Neural cell (in vitro differentiated cells): ENCODE measurements around the gene ECE1. TPM values are rescaled to one million over a fixed set of nuclear protein-coding genes. Genes with fewer than 3 reads are reported as not detected.

Experiments used
- H2AFZ ChIP-seq: fragments of 200-600, 300-800 bp; sonication (generic), shearing (Covaris generic); 2 replicates; pipeline ENCODE4 v1.6.0; 2014; ENCODE audit warnings: low read depth, mild to moderate bottlenecking, antibody characterized with exemption, low read length, moderate library complexity
- H3F3A ChIP-seq: fragments of 200-600 bp; shearing (Covaris generic); 2 replicates; pipeline ENCODE4 v1.6.1; 2016; ENCODE audit warnings: mild to moderate bottlenecking, moderate library complexity, mixed read lengths, antibody characterized with exemption, low read length; ENCODE audit not compliant: insufficient read depth, poor library complexity, severe bottlenecking
- H3K27ac ChIP-seq: fragments of 200-600, 300-800 bp; sonication (generic), shearing (Covaris generic); 2 replicates; pipeline ENCODE4 v1.5.1; 2014; ENCODE audit warnings: mild to moderate bottlenecking, low read length, moderate library complexity
- H3K27me3 ChIP-seq: fragments of 300-800, 200-600 bp; sonication (generic), shearing (Covaris generic); 2 replicates; pipeline ENCODE4 v1.6.0; 2014; ENCODE audit warnings: mild to moderate bottlenecking, low read depth, low read length, moderate library complexity; ENCODE audit not compliant: insufficient read depth
- H3K36me3 ChIP-seq: fragments of 300-800, 200-600 bp; sonication (generic), shearing (Covaris generic); 2 replicates; pipeline ENCODE4 v1.5.1; 2014; ENCODE audit warnings: mild to moderate bottlenecking, antibody characterized with exemption, low read length, moderate library complexity; ENCODE audit not compliant: insufficient read depth
- H3K4me2 ChIP-seq: fragments of 300-800, 200-600 bp; sonication (generic), shearing (Covaris generic); 2 replicates; pipeline ENCODE4 v1.6.0; 2014; ENCODE audit warnings: mild to moderate bottlenecking, low read length
- H3K4me3 ChIP-seq: fragments of 300-800, 200-600 bp; sonication (generic), shearing (Covaris generic); 2 replicates; pipeline ENCODE4 v1.5.1; 2014; ENCODE audit warnings: mild to moderate bottlenecking, low read length, moderate library complexity
- H3K79me2 ChIP-seq: fragments of 200-600 bp; shearing (Covaris generic); replicated peaks from 2 replicates; pipeline ENCODE4 v1.6.0; 2014; ENCODE audit warnings: mild to moderate bottlenecking, low read length, moderate library complexity; ENCODE audit not compliant: insufficient read depth
- H3K9ac ChIP-seq: fragments of 300-800, 200-600 bp; sonication (generic), shearing (Covaris generic); 2 replicates; pipeline ENCODE4 v1.6.1; 2016; ENCODE audit warnings: mild to moderate bottlenecking, low read length, mixed read lengths
- H3K9me2 ChIP-seq: fragments of 200-600 bp; shearing (Covaris generic); 2 replicates; pipeline ENCODE4 v1.6.1; 2016; ENCODE audit warnings: mild to moderate bottlenecking, low read length, mixed read lengths; ENCODE audit not compliant: insufficient read depth
- H3K9me3 ChIP-seq: fragments of 200-600, 300-800 bp; sonication (generic), shearing (Covaris generic); 2 replicates; pipeline ENCODE4 v1.6.1; 2016; ENCODE audit warnings: mild to moderate bottlenecking, mixed run types, low read length, moderate library complexity, mixed read lengths
- H4K20me1 ChIP-seq: fragments of 200-600 bp; shearing (Covaris generic); 2 replicates; pipeline ENCODE4 v1.6.1; 2016; ENCODE audit warnings: mild to moderate bottlenecking, mixed run types; ENCODE audit not compliant: insufficient read depth
- CTCF ChIP-seq: fragments of 450-650 bp; IDR thresholded peaks from 2 replicates; pipeline ENCODE4 v1.5.1; 2014; ENCODE audit warnings: antibody characterized with exemption, mild to moderate bottlenecking, moderate library complexity; ENCODE audit not compliant: poor library complexity, severe bottlenecking
- EP300 ChIP-seq: fragments of 450-650 bp; conservative IDR thresholded peaks from 2 replicates; pipeline ENCODE4 v1.6.1; 2014; ENCODE audit warnings: antibody characterized with exemption, mild to moderate bottlenecking, moderate library complexity; ENCODE audit not compliant: poor library complexity, severe bottlenecking
- EZH2 ChIP-seq: fragments of 200-600, 300-800 bp; shearing (Covaris generic), sonication (generic); IDR thresholded peaks from 2 replicates; pipeline ENCODE4 v1.6.1; 2014; ENCODE audit warnings: antibody characterized with exemption, low read length, borderline replicate concordance, mild to moderate bottlenecking; ENCODE audit not compliant: insufficient read depth, poor library complexity, severe bottlenecking
- MXI1 ChIP-seq: fragments of 450-650 bp; conservative IDR thresholded peaks from 2 replicates; pipeline ENCODE4 v1.6.1; 2014; ENCODE audit warnings: antibody characterized with exemption, mild to moderate bottlenecking; ENCODE audit not compliant: poor library complexity, severe bottlenecking
- POLR2AphosphoS5 ChIP-seq: IDR thresholded peaks from 2 replicates; pipeline ENCODE4 v1.6.1; 2012
- RAD21 ChIP-seq: fragments of 450-650 bp; conservative IDR thresholded peaks from 2 replicates; pipeline ENCODE4 v1.6.1; 2014; ENCODE audit warnings: antibody characterized with exemption, mild to moderate bottlenecking, moderate library complexity
- REST ChIP-seq: IDR thresholded peaks from 2 replicates; pipeline ENCODE4 v1.6.1; 2012; ENCODE audit warnings: borderline replicate concordance
- polyA plus RNA-seq: library from polyadenylated mRNA; depleted of rRNA; stranded (reverse); fragments of >200 nt; gene quantifications from 2 replicates; pipeline ENCODE4 v1.2.3, GENCODE V29; 2014

The ECE1 gene
- polyA plus RNA-seq, 1 donor from 2014 or later = 7.8 TPM

DNA sequence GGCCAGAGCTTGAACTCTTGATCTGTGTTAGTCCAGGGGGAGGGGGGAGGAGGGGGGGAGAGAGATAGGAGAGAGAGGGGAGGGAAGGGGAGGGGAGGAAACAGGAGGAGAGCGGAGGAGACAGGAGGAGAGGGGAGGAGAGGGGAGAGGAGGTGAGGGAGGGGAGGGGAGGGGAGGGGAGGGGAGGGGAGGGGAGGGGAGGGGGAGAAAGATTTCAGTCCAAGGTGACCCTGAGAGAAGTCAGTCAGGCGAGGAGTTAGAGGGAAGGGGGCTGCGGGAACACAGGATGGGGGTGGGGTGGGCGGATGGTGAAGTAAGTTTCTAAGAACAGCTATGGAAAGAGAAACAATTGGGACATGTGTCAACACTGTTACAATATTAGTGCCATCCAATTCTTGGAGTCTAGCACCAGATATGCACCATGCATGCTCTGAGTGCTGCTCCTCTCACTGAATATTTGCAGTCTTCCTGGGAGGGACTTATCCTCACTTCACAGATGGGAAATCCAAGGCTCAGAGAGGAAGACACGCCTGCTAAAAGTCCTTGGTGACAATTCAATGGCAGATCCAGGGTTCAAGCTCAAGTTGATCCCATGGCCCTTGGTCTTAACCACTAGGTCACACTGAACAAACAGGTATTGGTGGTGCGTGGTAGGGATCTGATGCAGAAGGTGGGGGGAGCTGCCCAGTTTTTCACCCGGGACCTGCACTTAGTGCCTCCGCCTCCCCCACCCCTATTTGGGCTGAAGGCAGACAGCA is 42.5 kb upstream of the ECE1 start:
- no peaks in the 10 kb centered on the region for H3K9me3 ChIP-seq
- no peaks in the 10 kb centered on the region for H3F3A ChIP-seq
- H3K79me2 ChIP-seq = no peaks in the 10 kb centered on the region
- no peak overlapping the region for H3K4me2 ChIP-seq
- no peak overlapping the region for H3K4me3 ChIP-seq
- no peaks in the 10 kb centered on the region for H4K20me1 ChIP-seq
- H3K9me2 ChIP-seq = no peaks in the 10 kb centered on the region
- H3K9ac ChIP-seq = no peak overlapping the region
- no peak overlapping the region for H3K27ac ChIP-seq
- no peak overlapping the region for H2AFZ ChIP-seq
- no peaks in the 10 kb centered on the region for H3K36me3 ChIP-seq
- no peak for TF ChIP-seq MXI1
- TF ChIP-seq EZH2 = no peak
- TF ChIP-seq CTCF = no peak
- no peak for TF ChIP-seq EP300
- TF ChIP-seq POLR2AphosphoS5 = no peak
- no peak for TF ChIP-seq REST
- no peak for TF ChIP-seq RAD21
- no peaks in the 10 kb centered on the region for H3K27me3 ChIP-seq

DNA sequence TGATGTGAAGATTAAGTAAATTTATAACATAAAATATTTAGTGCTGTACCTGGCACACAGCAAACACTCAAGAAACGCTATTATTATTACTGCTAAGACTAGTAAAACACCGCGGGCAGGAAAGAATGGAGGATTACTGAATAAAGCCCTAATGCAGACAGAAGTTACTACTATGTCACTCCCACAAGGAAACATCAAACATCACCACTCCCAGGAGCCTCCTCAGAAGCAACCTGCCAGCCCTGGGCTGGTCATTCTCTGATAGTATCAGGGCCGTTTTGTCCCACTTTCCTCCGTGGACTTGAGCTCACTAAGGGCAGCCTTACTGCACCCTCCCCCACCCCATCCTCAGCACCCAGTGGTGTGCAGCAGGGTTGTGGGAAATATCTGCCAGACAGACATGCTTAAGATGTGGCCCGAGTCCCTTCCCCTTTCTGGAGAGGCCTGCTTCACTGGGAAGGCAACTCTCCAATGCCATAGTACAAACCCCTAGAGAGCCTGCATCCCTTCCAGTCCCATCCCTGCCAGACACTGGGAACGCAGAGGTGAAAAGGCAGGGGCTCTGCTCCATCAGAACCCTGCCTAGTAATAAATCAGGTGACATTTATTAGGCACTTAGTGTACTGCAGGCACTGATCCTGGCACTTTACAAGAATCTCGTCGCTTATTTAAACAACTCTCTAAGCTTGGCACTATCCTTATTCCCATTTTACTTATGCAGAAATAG is 41.7 kb upstream of the ECE1 start:
- Histone ChIP-seq H2AFZ (no peak overlapping the region), H3K9ac (no peak overlapping the region), H3K4me3 (no peak overlapping the region), H3K9me2 (no peaks in the 10 kb centered on the region), H4K20me1 (no peaks in the 10 kb centered on the region), H3F3A (no peaks in the 10 kb centered on the region), H3K27ac (no peak overlapping the region), H3K9me3 (no peaks in the 10 kb centered on the region), H3K79me2 (no peaks in the 10 kb centered on the region), H3K36me3 (no peaks in the 10 kb centered on the region), H3K27me3 (no peaks in the 10 kb centered on the region), H3K4me2 (no peak overlapping the region)
- TF ChIP-seq POLR2AphosphoS5 = no peak
